ENCODE measurements around the gene FGFR3.

FGFR3 gene

GRCh38 chr4:1769692-1770091 is 23.4 kb upstream of the FGFR3 start:
- Mint-ChIP-seq H3K36me3 (ENCODE audit: low read depth) (no peaks in the 10 kb centered on the region), H3K27ac (no peak overlapping the region), H3K9me3 (no peaks in the 10 kb centered on the region), H3K4me1 (peaks cover 30% of the 10 kb centered on the region), H3K27me3 (ENCODE audit: low read depth, poor library complexity) (peaks cover 4% of the 10 kb centered on the region), H3K4me3 (no peak overlapping the region)
- no peak for TF ChIP-seq CTCF (IDR thresholded peaks at IDR 0.05)
- DNase-seq = no peak

- Mint-ChIP-seq H3K4me1 (peaks cover 30% of the 10 kb centered on the region), H3K9me3 (no peaks in the 10 kb centered on the region), H3K27me3 (ENCODE audit: low read depth, poor library complexity) (peaks cover 4% of the 10 kb centered on the region), H3K27ac (no peak overlapping the region), H3K36me3 (ENCODE audit: low read depth) (no peaks in the 10 kb centered on the region), H3K4me3 (no peak overlapping the region)
- no peak for TF ChIP-seq CTCF (IDR thresholded peaks at IDR 0.05)
- DNase-seq = no peak
Observed at GRCh38 chr4:1770245-1770644, 22.8 kb upstream of the FGFR3 start.

GRCh38 chr4:1770791-1771231 is 22.3 kb upstream of the FGFR3 start:
- H3K9me3 Mint-ChIP-seq = no peaks in the 10 kb centered on the region

GRCh38 chr4:1771555-1772305 is 21.4 kb upstream of the FGFR3 start:
- H3K27me3 Mint-ChIP-seq (ENCODE audit: low read depth, poor library complexity) = peaks cover 4% of the 10 kb centered on the region
- DNase-seq = no peak

More at GRCh38 chr4:1770791-1771231, 22.3 kb upstream of the FGFR3 start:
- TF ChIP-seq CTCF (IDR thresholded peaks at IDR 0.05) = no peak
- Mint-ChIP-seq H3K27ac (no peak overlapping the region), H3K4me1 (peaks cover 35% of the 10 kb centered on the region), H3K36me3 (ENCODE audit: low read depth) (no peaks in the 10 kb centered on the region), H3K27me3 (ENCODE audit: low read depth, poor library complexity) (peaks cover 4% of the 10 kb centered on the region), H3K4me3 (no peak overlapping the region)
- DNase-seq = no peak

GRCh38 chr4:1772853-1773538 is 20.1 kb upstream of the FGFR3 start:
- Mint-ChIP-seq H3K9me3 (no peaks in the 10 kb centered on the region), H3K27ac (no peak overlapping the region), H3K36me3 (ENCODE audit: low read depth) (no peaks in the 10 kb centered on the region), H3K4me3 (no peak overlapping the region), H3K4me1 (peaks cover 35% of the 10 kb centered on the region), H3K27me3 (ENCODE audit: low read depth, poor library complexity) (peaks cover 7% of the 10 kb centered on the region)
- TF ChIP-seq CTCF (IDR thresholded peaks at IDR 0.05) = no peak
- no peak for DNase-seq

More at GRCh38 chr4:1771555-1772305, 21.4 kb upstream of the FGFR3 start:
- H3K4me3 Mint-ChIP-seq = no peak overlapping the region
- no peaks in the 10 kb centered on the region for H3K9me3 Mint-ChIP-seq
- no peaks in the 10 kb centered on the region for H3K36me3 Mint-ChIP-seq (ENCODE audit: low read depth)
- no peak for TF ChIP-seq CTCF (IDR thresholded peaks at IDR 0.05)
- H3K27ac Mint-ChIP-seq = no peak overlapping the region
- H3K4me1 Mint-ChIP-seq = peaks cover 35% of the 10 kb centered on the region

Measured in nephron progenitor cell (in vitro differentiated cells).